GM12892 (cell line): ENCODE data around the gene REM1.

Source experiments
- POLR2A ChIP-seq: IDR thresholded peaks from 2 replicates; pipeline ENCODE4 v1.6.1; 2011; ENCODE audit warnings: low read depth, low read length, control low read depth
- POLR2AphosphoS5 ChIP-seq: IDR thresholded peaks from 2 replicates; pipeline ENCODE4 v1.6.1; 2011; ENCODE audit warnings: low read depth, low read length, control low read depth
- TAF1 ChIP-seq: IDR thresholded peaks from 2 replicates; pipeline ENCODE4 v1.6.1; 2011; ENCODE audit warnings: low read depth, mild to moderate bottlenecking, control low read depth, low read length, borderline replicate concordance

DNA sequence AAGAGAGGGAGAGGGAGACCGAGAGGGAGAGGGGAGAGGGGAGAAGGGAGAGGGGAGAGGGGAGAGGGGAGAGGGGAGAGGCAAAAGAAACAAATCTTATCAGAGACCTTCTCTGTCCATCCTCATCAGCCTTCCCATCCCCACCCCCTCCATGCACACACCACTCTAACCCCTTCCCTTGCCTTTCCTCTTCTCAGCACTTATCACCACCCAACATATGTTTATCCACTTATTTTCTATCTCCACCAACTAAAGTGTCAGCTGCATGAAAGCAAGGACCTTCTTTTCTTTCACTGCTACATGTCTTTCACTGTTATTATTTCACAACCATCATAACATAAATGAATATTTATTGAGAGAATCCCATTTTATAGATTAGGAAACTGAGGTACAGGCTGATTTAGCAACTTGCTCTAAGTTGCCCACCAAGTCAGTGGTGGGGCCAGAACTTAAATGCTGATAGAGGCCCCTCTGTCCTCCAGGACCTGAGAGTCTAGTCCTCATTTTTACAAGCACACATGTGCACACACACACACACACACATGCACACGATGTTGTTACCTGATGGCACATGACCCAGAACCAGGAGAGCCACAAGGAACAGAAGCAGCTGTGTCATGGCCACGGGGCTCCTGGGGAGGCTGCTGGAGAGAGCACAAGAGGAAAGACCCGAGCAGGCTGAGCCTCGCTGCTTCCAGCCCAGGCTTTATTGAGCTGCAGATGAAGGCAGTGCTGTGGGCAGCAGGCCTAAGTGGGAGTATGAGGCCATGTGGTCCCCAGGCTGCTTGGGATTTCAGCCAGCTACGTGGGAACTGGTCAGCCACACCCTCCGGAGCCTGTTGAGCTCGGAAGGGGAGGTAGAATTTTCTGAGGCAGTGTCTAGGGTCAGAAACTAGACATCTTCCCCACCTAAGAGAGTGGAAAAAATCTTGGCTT, 2.4 kb upstream of the REM1 start:
- TF ChIP-seq POLR2AphosphoS5, result no peak
- no peak for TF ChIP-seq POLR2A
- no peak for TF ChIP-seq TAF1
